Psoas muscle (tissue), 8 donors: ENCODE results near the gene MLIP. TPM values are rescaled to one million over a fixed set of nuclear protein-coding genes. Genes with fewer than 3 reads are reported as not detected.
A peak's percentile ranks its signal among the peaks of the same experiment; 100 is the strongest.

Experiments used
- ATAC-seq, 4 donors: fragments of 200-7000 bp; cut with Tn5 transposase; one replicate each; pipeline ENCODE4 v1.9.1; 2020; ENCODE audit warnings: moderate library complexity in 3 of 4, mild to moderate bottlenecking in 2 of 4
- DNase-seq, 2 donors: peaks; one replicate each; pipeline ENCODE4 v3.0.0-alpha.2; 2020
- H3K27ac ChIP-seq: fragments of 200-600 bp; one replicate; pipeline ENCODE4 v1.8.0; 2022
- H3K27me3 ChIP-seq, 3 donors: fragments of 200-600 bp in 1 of 3; one replicate each; pipeline versions ENCODE4 v1.6.1 to v1.8.0; 2013 to 2022; ENCODE audit warnings: low read length in 2 of 3, mild to moderate bottlenecking in 2 of 3, moderate library complexity in 1 of 3; ENCODE audit not compliant: insufficient read depth in 3 of 3
- H3K36me3 ChIP-seq, 2 donors: fragments of 200-600 bp in 1 of 2; one replicate each; pipeline versions ENCODE4 v1.6.1 to v1.8.0; 2013 to 2022; ENCODE audit warnings: low read depth in 1 of 2, mild to moderate bottlenecking in 1 of 2, moderate library complexity in 1 of 2; ENCODE audit not compliant: insufficient read depth in 1 of 2
- H3K4me1 ChIP-seq: fragments of 200-600 bp; one replicate; pipeline ENCODE4 v1.8.0; 2022
- H3K4me3 ChIP-seq: fragments of 200-600 bp; one replicate; pipeline ENCODE4 v1.8.0; 2022; ENCODE audit warnings: mild to moderate bottlenecking
- H3K9me3 ChIP-seq: fragments of 200-600 bp; one replicate; pipeline ENCODE4 v1.8.0; 2022
- CTCF ChIP-seq: fragments of 200-600 bp; IDR thresholded peaks from one replicate; pipeline ENCODE4 v1.8.0; 2022; ENCODE audit warnings: antibody characterized with exemption
- WGBS, 3 donors: extraction: QIAGEN DNeasy Blood & Tissue Kit; methylation state at CpG; one replicate each; pipeline versions ENCODE4 v1.1.6 to v1.1.7; 2013; 5-methylcytosine and 5-hydroxymethylcytosine counted together
- intact Hi-C, 2 donors: fragments of 100-400 bp; cut with DNase I; formaldehyde crosslinking; loops; one replicate each; pipeline versions ENCODE4 v1.11.0 to v1.14.2; 2022
- polyA plus RNA-seq, 3 donors: library from polyadenylated mRNA; stranded (reverse); fragments of 200-250 nt; gene quantifications; one replicate each; pipeline ENCODE4 v1.2.3, GENCODE V29; 2013
- total RNA-seq, 4 donors: library from RNA; stranded (reverse); fragmentation: NEBNext Ultra II Directional in 2 of 4; extraction: Animal tissue kit (Norgen Biotek cat#: 25700) in 2 of 4; gene quantifications; one replicate each; pipeline versions ENCODE4 v1.2.1 to v1.2.4, GENCODE V29; 2021 to 2023
- donor health status: healthy with polysubstance abuse.
- donor health status: DM: no; HTN: no; CAD: no; lungs with moderate emphysema.
- donor health status: Bipolar disorder and iron deficiency.
- donor health status: healthy.
- donor health status: DM: yes; HTN: yes; CAD: no.
- donor health status: DM: no; HTN: no; CAD: no.
- donor health status: DM: no; HTN: no; CAD: no.
- donor health status: DM: yes; HTN: yes; CAD: no.

Gene MLIP
- total and polyA plus RNA-seq, 7 donors = 51.5 to 365 (median 163) TPM

- no peaks in the 10 kb centered on the region for H3K27me3 ChIP-seq
- no peak overlapping the region for H3K4me3 ChIP-seq
- WGBS, 3 donors = 60 to 70% (median 66%) methylated on average over 3 of the region's 3 CpGs
- H3K36me3 ChIP-seq = peaks cover 0 to 27% of the 10 kb centered on the region in 2 donors
- H3K4me1 ChIP-seq = peaks cover 83% of the 10 kb centered on the region
- H3K27ac ChIP-seq = peak overlapping the region; percentile 57
- peak; percentile 35 to 67 (median 54) for ATAC-seq
- TF ChIP-seq CTCF = no peak
- no peaks in the 10 kb centered on the region for H3K9me3 ChIP-seq
- DNase-seq = no peak
- intact Hi-C loops = no loop called here
Measured at GRCh38 chr6:54130179-54130578, 18.9 kb downstream of the MLIP start.

- WGBS, 3 donors = 86 to 94% (median 93%) methylated on average over 2 of the region's 2 CpGs
- no peaks in the 10 kb centered on the region for H3K9me3 ChIP-seq
- no peak overlapping the region for H3K4me3 ChIP-seq
- TF ChIP-seq CTCF = no peak
- peaks cover 83% of the 10 kb centered on the region for H3K4me1 ChIP-seq
- ATAC-seq = peak in 1 of 4 donors; percentile 23
- intact Hi-C loops = no loop called here
- no peak for DNase-seq
- H3K27me3 ChIP-seq = no peaks in the 10 kb centered on the region
- H3K36me3 ChIP-seq = peaks cover 0 to 18% of the 10 kb centered on the region in 2 donors
- H3K27ac ChIP-seq = peak overlapping the region; percentile 52
Measured at GRCh38 chr6:54132587-54132986, 21.3 kb downstream of the MLIP start.

- H3K9me3 ChIP-seq = no peaks in the 10 kb centered on the region
- no peak overlapping the region for H3K4me3 ChIP-seq
- 55 to 79% (median 59%) methylated on average over 3 of the region's 3 CpGs for WGBS, 3 donors
- intact Hi-C loops = no loop called here
- no peak for TF ChIP-seq CTCF
- no peak for ATAC-seq
- H3K27ac ChIP-seq = peak overlapping the region; percentile 52
- peaks cover 81% of the 10 kb centered on the region for H3K4me1 ChIP-seq
- peaks cover 0 to 19% of the 10 kb centered on the region in 2 donors for H3K36me3 ChIP-seq
- DNase-seq = no peak
- no peaks in the 10 kb centered on the region for H3K27me3 ChIP-seq
Measured at GRCh38 chr6:54133186-54133585, 21.9 kb downstream of the MLIP start.

GRCh38 chr6:54134935-54135334 lies 23.7 kb downstream of the MLIP start:
- no peaks in the 10 kb centered on the region for H3K27me3 ChIP-seq
- peaks cover 0 to 25% of the 10 kb centered on the region in 2 donors for H3K36me3 ChIP-seq
- no peaks in the 10 kb centered on the region for H3K9me3 ChIP-seq
- 61 to 65% (median 61%) methylated on average over 2 of the region's 2 CpGs for WGBS, 3 donors
- DNase-seq (no peak), ATAC-seq (peak in 3 of 4 donors; percentile 36 to 48 (median 47))
- peaks cover 70% of the 10 kb centered on the region for H3K4me1 ChIP-seq
- no peak for TF ChIP-seq CTCF
- peak overlapping the region; percentile 62 for H3K27ac ChIP-seq
- H3K4me3 ChIP-seq = peak overlapping the region; percentile 0
- intact Hi-C loops = no loop called here
